ENCODE data around the gene CTIF. TPM values are rescaled to one million over a fixed set of nuclear protein-coding genes. Genes with fewer than 3 reads are reported as not detected.

Gene CTIF
- total and polyA plus RNA-seq, 12 donors: 20.5 to 159 (median 57.0) TPM

DNA sequence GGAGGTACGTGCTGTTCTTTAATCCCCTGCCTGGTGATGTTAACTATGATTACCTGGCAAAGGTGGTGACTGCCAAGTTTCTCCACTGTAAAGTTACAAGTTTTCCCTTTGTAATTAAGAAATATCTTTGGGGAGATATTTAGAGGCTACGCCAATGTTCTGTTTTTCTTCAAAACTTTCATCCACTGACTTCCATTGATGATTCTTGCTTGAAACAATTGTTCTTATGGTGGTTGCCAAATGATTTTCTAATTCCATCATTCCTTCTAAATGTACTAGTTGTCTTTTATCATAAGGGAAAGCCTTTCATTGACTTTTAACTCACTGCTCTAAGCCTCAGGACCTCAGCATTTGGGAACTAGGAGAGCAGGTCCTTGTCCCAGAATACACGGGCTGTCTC lies 206.5 kb downstream of the CTIF start:
- H3K4me1 ChIP-seq (replicated peaks in 1 of 2): peaks cover 3 to 16% of the 10 kb centered on the region in 2 donors
- no peak overlapping the region for H3K4me3 ChIP-seq
- intact Hi-C loops (cut with DNase I): no loop called here
- WGBS, 4 donors: 79 to 95% (median 92%) methylated on average over 3 of the region's 3 CpGs
- no peaks in the 10 kb centered on the region for H3K27me3 ChIP-seq
- TF ChIP-seq, protein P1, sequence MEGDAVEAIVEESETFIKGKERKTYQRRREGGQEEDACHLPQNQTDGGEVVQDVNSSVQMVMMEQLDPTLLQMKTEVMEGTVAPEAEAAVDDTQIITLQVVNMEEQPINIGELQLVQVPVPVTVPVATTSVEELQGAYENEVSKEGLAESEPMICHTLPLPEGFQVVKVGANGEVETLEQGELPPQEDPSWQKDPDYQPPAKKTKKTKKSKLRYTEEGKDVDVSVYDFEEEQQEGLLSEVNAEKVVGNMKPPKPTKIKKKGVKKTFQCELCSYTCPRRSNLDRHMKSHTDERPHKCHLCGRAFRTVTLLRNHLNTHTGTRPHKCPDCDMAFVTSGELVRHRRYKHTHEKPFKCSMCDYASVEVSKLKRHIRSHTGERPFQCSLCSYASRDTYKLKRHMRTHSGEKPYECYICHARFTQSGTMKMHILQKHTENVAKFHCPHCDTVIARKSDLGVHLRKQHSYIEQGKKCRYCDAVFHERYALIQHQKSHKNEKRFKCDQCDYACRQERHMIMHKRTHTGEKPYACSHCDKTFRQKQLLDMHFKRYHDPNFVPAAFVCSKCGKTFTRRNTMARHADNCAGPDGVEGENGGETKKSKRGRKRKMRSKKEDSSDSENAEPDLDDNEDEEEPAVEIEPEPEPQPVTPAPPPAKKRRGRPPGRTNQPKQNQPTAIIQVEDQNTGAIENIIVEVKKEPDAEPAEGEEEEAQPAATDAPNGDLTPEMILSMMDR (IDR thresholded peaks at IDR 0.05): no peak
- TF ChIP-seq POLR2A (IDR thresholded peaks at IDR 0.05): no peak
- H3K9me3 ChIP-seq (replicated peaks in 1 of 3): no peaks in the 10 kb centered on the region
- no peak overlapping the region for H3K27ac ChIP-seq
- no peaks in the 10 kb centered on the region for H3K36me3 ChIP-seq (replicated peaks in 1 of 2)
- no peak for DNase-seq

DNA sequence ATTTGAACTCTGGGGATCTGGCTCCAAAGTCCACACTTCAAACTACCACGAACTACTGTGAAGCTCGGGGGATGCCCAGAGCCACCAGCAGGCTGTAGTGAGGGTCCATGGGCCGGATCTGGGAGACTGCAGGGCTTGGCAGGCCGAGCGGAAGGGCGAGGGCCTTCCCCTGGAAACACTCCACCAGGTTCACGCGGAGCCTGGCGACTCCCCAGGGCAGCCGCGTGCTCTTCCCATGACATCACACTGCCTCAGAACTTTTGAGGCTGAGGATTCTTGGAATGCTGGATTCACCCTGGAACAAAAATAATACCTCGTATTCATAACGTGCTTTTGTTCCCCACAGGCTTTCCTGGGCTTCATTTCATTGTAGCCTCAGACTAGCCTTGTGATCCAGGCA lies 210.9 kb downstream of the CTIF start:
- H3K9me3 ChIP-seq (replicated peaks in 1 of 3): no peaks in the 10 kb centered on the region
- no peaks in the 10 kb centered on the region for H3K27me3 ChIP-seq
- intact Hi-C loops (cut with DNase I): no loop called here
- TF ChIP-seq, protein P1 (IDR thresholded peaks at IDR 0.05): no peak
- TF ChIP-seq POLR2A (IDR thresholded peaks at IDR 0.05): no peak
- H3K4me3 ChIP-seq: no peak overlapping the region
- WGBS, 4 donors: 71 to 86% (median 81%) methylated on average over 13 of the region's 13 CpGs
- no peaks in the 10 kb centered on the region for H3K4me1 ChIP-seq (replicated peaks in 1 of 2)
- peak overlapping the region in 2 of 5 donors; percentile 26 to 42 for H3K27ac ChIP-seq
- no peaks in the 10 kb centered on the region for H3K36me3 ChIP-seq (replicated peaks in 1 of 2)
- peak in 1 of 7 donors; percentile 57 for DNase-seq

DNA sequence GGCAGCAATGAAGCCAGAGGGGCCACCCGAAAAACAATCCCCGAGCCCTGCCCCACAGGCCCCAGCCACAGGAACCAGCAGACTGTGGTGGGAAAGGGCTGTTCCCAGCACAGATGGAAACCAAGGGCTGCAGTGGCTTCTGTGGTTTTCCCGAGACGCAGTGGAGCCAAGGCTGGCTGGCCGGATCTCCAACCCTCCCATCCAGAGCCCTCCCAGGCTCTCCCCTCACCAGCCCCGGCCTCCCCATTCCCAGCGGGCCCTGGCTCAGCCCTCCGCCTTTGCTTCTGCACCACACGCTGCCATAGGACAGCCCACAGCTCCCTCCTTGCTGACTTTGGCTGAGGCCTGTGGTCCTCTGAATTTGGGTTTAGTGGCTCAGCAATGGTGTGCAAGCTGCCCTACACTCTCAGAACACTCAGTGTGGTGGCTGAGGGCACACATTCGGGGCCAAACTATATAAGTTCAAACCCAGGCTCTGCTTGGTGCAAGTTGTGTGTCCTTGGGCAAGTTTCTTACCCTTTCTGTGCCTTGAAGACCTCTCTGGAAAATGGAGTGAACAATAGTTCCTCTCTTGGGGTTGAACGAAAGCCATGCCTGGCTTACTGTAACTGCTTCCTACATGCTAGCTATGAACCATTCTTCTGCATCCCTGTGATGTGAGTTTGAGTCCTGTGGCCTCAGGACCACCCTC lies 211.8 kb downstream of the CTIF start:
- no peaks in the 10 kb centered on the region for H3K36me3 ChIP-seq (replicated peaks in 1 of 2)
- no peak overlapping the region for H3K4me3 ChIP-seq
- peaks cover 5 to 6% of the 10 kb centered on the region in 2 donors for H3K4me1 ChIP-seq (replicated peaks in 1 of 2)
- H3K27me3 ChIP-seq: no peaks in the 10 kb centered on the region
- no peak for DNase-seq
- intact Hi-C loops (cut with DNase I): no loop called here
- WGBS, 4 donors: 77 to 100% (median 88%) methylated on average over 2 to 11 of the region's 11 CpGs
- peak overlapping the region in 2 of 5 donors; percentile 26 to 42 for H3K27ac ChIP-seq
- no peaks in the 10 kb centered on the region for H3K9me3 ChIP-seq (replicated peaks in 1 of 3)
- TF ChIP-seq, protein P1 (IDR thresholded peaks at IDR 0.05): no peak
- no peak for TF ChIP-seq POLR2A (IDR thresholded peaks at IDR 0.05)

DNA sequence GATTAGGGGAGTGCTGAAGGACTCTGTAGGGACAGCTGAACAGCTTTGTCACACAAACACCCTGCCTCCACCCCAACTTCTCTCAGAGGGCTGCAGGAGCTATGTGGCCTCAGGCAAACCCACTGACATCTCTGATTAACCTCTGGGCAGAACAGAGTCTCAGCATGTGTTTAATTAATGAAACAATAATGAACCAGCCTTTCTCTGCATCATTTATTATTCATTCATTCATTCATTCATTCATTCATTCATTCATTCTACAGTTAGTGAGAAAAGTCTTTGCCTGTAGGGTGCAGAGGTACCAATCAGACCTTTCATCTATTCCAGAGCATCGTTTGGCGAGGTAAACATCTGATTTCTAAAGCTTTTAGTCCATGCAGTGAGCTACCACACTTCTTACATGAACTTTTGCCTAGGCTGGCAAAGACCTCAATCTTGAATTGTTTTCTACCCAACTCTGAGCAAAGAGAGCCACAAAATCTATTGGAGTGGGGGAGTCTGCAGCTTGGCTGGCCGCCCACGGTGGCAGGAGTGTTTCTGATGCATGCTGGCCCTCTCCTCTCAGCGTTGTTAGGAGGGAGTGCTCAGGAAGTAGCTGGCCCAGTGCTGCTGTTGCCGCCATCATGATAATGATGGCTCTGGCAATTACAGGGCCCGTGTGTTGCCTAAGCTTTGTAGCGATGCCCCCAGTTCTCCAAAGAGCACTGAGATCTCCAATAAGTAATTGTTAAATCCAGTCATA lies 213.1 kb downstream of the CTIF start:
- DNase-seq: no peak
- Histone ChIP-seq H3K36me3 (replicated peaks in 1 of 2) (no peaks in the 10 kb centered on the region), H3K27me3 (no peaks in the 10 kb centered on the region), H3K9me3 (replicated peaks in 1 of 3) (no peaks in the 10 kb centered on the region), H3K27ac (no peak overlapping the region), H3K4me3 (no peak overlapping the region), H3K4me1 (replicated peaks in 1 of 2) (peaks cover 6 to 7% of the 10 kb centered on the region in 2 donors)
- intact Hi-C loops (cut with DNase I): no loop called here
- TF ChIP-seq, protein P1 (IDR thresholded peaks at IDR 0.05): no peak
- TF ChIP-seq POLR2A (IDR thresholded peaks at IDR 0.05): no peak
- WGBS, 4 donors: 82 to 88% (median 85%) methylated on average over 8 of the region's 8 CpGs
